Activated naive CD4-positive, alpha-beta T cell treated with anti-CD3 and anti-CD28 coated beads for 36 hours (primary cell): ENCODE data around the gene CCSER2. TPM values are rescaled to one million over a fixed set of nuclear protein-coding genes. Genes with fewer than 3 reads are reported as not detected.
"Not testable (repeated sequence)": the region's sequence is repeated elsewhere in the genome, so short reads cannot be mapped to it uniquely, and the experiment has no call there.

ENCODE experiments used
- CTCF ChIA-PET: fragments of 350-600 bp; sonication (Branson Sonifier 250); formaldehyde crosslinking; loops from one replicate; lab custom pipeline; 2021; ENCODE audit warnings: antibody characterized with exemption; lab: Charles Lee
- DNase-seq: peaks from one replicate; pipeline ENCODE4 v3.0.0-alpha.2; 2020
- H3K27ac Mint-ChIP-seq: one replicate; pipeline ENCODE4 v1.8.0; 2021; ENCODE audit warnings: mild to moderate bottlenecking, mixed read lengths
- H3K27me3 Mint-ChIP-seq: one replicate; pipeline ENCODE4 v1.8.0; 2021; ENCODE audit warnings: low read depth, mixed read lengths
- H3K36me3 Mint-ChIP-seq: one replicate; pipeline ENCODE4 v1.8.0; 2021; ENCODE audit warnings: low read depth, mixed read lengths
- H3K4me1 Mint-ChIP-seq: one replicate; pipeline ENCODE4 v1.8.0; 2021; ENCODE audit warnings: low read depth, mixed read lengths
- H3K4me3 Mint-ChIP-seq: one replicate; pipeline ENCODE4 v1.8.0; 2021; ENCODE audit warnings: mild to moderate bottlenecking, moderate library complexity, mixed read lengths
- H3K9me3 Mint-ChIP-seq: one replicate; pipeline ENCODE4 v1.8.0; 2021; ENCODE audit warnings: mixed read lengths
- intact Hi-C: fragments of 100-400 bp; cut with micrococcal nuclease; formaldehyde crosslinking; loops from one replicate; pipeline ENCODE4 v1.15.1; 2023
- total RNA-seq, 2 experiments: library from RNA; stranded (reverse); gene quantifications; one replicate each; pipeline ENCODE4 v1.2.3, GENCODE V29; 2021

The CCSER2 gene
- total RNA-seq, 2 experiments from 2014 or later = 78.0 to 81.8 TPM

DNA sequence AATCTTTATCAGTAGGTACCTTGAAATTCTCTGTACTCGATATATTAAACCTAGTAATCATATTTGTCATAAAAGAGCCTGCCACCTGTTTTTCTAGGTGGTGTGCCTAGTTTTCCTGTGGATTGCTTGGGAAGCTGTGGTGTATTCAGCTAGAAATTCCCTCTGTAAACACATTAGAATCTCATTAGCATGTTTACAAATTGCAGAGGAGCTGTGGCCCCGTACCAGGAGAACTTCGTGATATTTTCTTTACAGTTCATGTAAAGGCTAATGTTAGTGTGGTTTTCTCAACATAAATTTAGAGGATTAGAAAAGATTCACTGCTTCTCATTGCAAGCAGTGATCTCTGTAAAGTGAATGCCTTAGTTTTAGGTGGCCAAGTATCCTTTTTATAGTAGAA, 144.7 kb downstream of the CCSER2 start:
- intact Hi-C loops = no loop called here
- Mint-ChIP-seq H3K9me3 (no peaks in the 10 kb centered on the region), H3K27me3 (no peaks in the 10 kb centered on the region), H3K4me1 (no peaks in the 10 kb centered on the region), H3K27ac (no peak overlapping the region), H3K36me3 (peaks cover 10% of the 10 kb centered on the region), H3K4me3 (no peak overlapping the region)
- DNase-seq = no peak
- CTCF ChIA-PET = interaction anchor here (1.1 kb wide), 1 partner anchor 43 kb away, joined by 3 read pairs; no protein-coding TSS in a partner anchor

DNA sequence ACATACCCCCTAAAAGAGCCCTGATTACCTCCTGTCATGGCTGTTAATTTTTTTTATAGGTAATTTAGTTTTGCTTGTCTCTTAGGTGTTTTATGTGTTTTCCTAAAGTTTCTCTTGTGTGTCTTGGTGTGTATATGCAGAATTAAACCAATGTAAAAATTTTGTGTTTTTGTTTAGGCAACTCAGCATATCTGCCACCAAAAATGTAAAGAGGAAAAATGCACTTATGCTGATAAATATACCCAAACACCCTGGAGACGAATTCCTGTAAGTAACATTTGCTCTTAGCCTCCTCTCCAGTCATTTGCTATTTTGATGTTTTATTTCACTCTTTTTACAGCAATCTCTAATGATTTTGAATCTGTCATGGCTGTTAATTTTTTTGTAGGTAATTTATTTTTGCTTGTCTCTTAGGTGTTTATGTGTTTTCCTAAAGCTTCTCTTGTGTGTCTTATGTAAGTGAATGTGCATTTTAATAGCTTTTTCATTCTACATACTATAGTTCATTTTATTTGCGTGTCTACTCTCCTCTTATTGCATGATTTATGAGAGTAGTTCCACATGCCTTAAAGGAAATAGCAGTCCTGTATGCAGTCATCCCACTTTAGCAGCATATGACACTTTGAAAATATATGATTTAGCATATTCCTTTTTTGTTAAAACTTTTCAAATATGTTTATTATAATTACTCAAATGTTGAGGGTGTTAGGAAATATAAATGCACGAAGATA, 149.2 kb downstream of the CCSER2 start:
- H3K9me3 Mint-ChIP-seq = no peaks in the 10 kb centered on the region
- no peak for DNase-seq

DNA sequence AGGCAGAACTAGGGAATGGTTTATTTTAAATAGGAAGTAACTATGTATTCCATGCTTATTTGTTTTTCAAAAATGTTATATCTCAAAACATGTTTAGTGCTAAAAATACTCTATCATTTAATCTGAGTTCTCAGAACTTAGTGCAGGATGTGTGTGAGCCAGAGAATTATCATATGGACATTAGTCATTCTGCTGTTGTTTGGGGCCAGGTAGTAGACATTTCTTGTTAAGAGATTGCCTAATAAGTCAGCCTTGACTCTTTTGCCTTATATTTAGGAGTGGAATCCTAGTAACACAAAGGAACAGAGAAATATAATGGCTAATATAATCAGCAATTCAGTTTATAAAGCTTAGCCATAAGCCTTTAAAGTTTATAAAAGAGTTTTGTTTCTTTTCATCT, 149.8 kb downstream of the CCSER2 start:
- no peak for DNase-seq
- no peaks in the 10 kb centered on the region for H3K9me3 Mint-ChIP-seq
- intact Hi-C loops = no loop called here
- H3K36me3 Mint-ChIP-seq = peaks cover 23% of the 10 kb centered on the region
- no peak overlapping the region for H3K27ac Mint-ChIP-seq
- no peak overlapping the region for H3K4me3 Mint-ChIP-seq
- H3K27me3 Mint-ChIP-seq = no peaks in the 10 kb centered on the region
- CTCF ChIA-PET = no interaction called here
- H3K4me1 Mint-ChIP-seq = peaks cover 2% of the 10 kb centered on the region

More for the DNA sequence above, 149.2 kb downstream of the CCSER2 start:
- Mint-ChIP-seq H3K4me1 (peaks cover 2% of the 10 kb centered on the region), H3K4me3 (no peak overlapping the region), H3K36me3 (peaks cover 20% of the 10 kb centered on the region), H3K27me3 (no peaks in the 10 kb centered on the region), H3K27ac (no peak overlapping the region)
- CTCF ChIA-PET = no interaction called here
- intact Hi-C loops = no loop called here

DNA sequence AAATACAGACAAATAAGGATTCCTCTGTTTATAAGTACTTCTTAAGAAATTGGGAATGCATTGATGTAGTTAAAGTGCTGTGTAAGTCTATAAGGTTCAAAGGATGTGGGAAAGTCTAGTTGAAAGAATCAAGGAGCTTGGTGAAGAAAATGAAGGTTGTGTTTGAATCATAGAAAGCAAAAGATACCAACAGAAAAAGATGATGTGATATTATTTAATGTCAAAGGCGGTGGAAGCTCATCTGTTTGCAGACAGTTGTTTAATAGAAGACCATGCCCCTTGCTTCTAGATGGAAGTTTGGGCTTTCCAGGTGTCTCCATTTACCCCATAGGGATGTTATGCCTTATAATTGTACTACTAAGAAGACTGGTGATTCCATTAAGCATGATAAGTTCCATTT, 150.3 kb downstream of the CCSER2 start:
- peaks cover 2% of the 10 kb centered on the region for H3K4me1 Mint-ChIP-seq
- CTCF ChIA-PET = no interaction called here
- DNase-seq = no peak
- H3K36me3 Mint-ChIP-seq = peaks cover 26% of the 10 kb centered on the region
- H3K9me3 Mint-ChIP-seq = no peaks in the 10 kb centered on the region
- no peak overlapping the region for H3K27ac Mint-ChIP-seq
- H3K27me3 Mint-ChIP-seq = no peaks in the 10 kb centered on the region
- H3K4me3 Mint-ChIP-seq = no peak overlapping the region
- intact Hi-C loops = no loop called here

DNA sequence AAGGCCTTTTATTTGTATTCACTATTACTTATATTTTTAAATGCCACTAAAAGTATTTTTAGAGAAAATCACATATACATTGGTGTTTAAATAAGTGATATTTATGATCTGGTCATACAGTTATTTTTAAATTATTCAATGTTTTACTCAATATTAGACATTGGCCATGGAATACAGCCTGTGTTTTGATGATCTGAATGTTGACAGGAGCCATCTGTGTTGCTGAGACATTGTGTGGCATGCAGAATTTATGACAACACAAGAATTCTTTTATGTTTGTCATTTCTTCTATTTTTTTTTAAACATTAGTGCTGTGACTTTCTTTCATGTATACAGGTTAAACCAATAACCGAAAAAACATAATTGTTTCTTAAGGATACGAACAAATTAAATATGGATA, 156.2 kb downstream of the CCSER2 start:
- intact Hi-C loops = no loop called here
- Mint-ChIP-seq H3K4me3 (no peak overlapping the region), H3K36me3 (peaks cover 46% of the 10 kb centered on the region), H3K4me1 (peaks cover 7% of the 10 kb centered on the region), H3K27me3 (no peaks in the 10 kb centered on the region), H3K27ac (no peak overlapping the region), H3K9me3 (peaks cover 2% of the 10 kb centered on the region)
- CTCF ChIA-PET = no interaction called here
- no peak for DNase-seq

DNA sequence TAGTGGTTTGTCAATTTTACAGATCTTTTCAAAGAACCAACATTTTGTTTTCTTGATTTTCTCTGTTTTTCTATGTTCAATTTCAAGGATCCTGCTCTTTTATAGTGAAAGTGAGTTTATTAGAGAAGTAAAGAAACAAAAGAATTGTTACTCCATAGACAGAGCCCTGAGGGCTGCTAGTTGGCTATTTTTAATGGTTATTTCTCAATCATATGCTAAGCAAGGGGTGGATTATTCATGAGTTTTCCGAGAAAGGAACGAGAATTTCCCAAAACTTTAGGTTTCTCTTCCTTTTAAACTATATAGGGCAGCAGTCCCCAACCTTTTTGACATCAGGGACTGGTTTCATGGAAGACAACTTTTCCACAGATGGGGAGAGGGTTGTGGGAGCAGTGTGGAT, 165.0 kb downstream of the CCSER2 start:
- DNase-seq = no peak
- Mint-ChIP-seq H3K36me3 (peaks cover 22% of the 10 kb centered on the region), H3K27ac (no peak overlapping the region), H3K4me3 (no peak overlapping the region), H3K27me3 (no peaks in the 10 kb centered on the region), H3K9me3 (no peaks in the 10 kb centered on the region), H3K4me1 (peaks cover 13% of the 10 kb centered on the region)
- CTCF ChIA-PET = no interaction called here
- intact Hi-C loops = no loop called here

DNA sequence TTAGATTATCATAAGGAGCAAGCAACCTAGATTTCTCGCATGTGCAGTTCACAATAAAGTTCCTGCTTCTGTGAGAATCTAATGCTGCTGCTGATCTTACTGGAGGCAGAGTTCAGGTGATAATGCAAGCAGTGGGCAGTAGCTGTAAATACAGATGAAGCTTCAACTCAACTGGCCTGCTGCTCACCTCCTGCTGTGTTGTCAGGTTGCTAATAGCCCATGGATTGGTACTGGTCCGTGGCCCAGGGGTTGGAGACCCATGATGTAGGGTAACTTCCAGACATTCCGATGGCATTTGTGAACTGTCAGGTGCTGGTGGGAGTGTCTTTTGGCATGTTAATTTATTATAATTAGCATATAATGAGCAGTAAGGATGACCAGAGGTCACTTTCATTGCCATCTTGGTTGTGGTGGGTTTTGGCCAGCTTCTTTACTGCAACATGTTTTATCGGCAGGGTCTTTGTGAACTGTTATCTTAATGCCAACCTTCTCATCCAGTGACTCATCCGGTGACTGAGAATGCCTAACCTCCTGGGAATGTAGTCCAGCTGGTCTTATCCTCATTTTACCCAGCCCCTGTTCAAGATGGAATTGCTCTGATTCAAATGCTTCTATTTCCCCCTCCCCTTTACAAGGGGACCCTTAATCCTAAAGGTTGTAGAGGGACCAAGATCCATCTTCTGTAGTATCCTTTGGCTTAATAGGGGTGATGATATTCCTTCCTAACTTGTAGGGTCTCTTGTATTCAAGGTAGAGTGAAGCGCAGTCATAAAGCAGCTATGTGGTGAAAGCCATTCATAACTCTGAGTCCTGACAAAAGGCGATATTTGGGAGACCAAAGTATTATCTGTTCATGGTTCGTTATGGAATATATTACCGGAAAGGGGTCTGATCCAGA, 165.8 kb downstream of the CCSER2 start:
- CTCF ChIA-PET = no interaction called here
- no peaks in the 10 kb centered on the region for H3K9me3 Mint-ChIP-seq
- intact Hi-C loops = no loop called here
- no peak for DNase-seq
- no peaks in the 10 kb centered on the region for H3K27me3 Mint-ChIP-seq
- H3K4me1 Mint-ChIP-seq = peaks cover 9% of the 10 kb centered on the region
- no peak overlapping the region for H3K4me3 Mint-ChIP-seq
- peaks cover 15% of the 10 kb centered on the region for H3K36me3 Mint-ChIP-seq
- no peak overlapping the region for H3K27ac Mint-ChIP-seq

DNA sequence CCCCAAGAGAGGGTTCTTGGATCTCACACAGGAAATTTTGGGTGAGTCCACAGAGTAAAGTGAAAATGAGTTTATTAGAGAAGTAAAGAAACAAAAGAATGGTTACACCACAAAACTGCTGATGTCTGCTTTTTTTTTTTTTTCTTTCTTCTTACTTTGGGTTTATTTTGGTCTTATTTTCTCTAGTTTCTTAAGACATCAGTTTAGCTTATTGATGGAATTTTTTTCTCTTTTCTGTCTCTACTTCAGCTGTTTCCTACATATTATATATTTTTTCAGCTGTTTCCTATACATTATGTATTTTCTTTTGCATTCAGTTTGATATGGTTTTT, 166.4 kb downstream of the CCSER2 start:
- intact Hi-C loops = no loop called here
- CTCF ChIA-PET = no interaction called here
- Mint-ChIP-seq H3K4me1 (peaks cover 9% of the 10 kb centered on the region), H3K4me3 (no peak overlapping the region), H3K9me3 (no peaks in the 10 kb centered on the region), H3K27me3 (no peaks in the 10 kb centered on the region), H3K36me3 (peaks cover 11% of the 10 kb centered on the region), H3K27ac (no peak overlapping the region)
- no peak for DNase-seq

DNA sequence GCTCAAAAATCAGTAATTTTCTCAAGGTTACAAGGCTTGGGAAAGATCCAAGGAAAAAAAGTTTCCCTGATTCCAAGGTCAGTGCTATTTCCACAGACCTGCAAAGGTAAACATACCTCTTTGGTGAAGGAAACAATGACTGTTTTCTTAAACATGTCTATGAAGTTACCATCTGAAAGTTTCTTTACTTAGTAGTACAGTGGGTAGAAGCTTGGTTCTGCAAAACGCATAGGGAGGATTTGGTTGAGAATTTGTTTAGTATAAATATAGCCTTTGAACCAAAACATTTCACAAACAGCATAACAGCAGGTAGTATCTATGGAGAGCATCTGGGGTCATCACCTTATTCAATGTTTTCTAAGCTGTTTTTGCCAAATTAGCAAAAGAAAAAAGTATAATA, 169.6 kb downstream of the CCSER2 start:
- intact Hi-C loops = no loop called here
- DNase-seq = no peak
- peaks cover 3% of the 10 kb centered on the region for H3K36me3 Mint-ChIP-seq
- H3K9me3 Mint-ChIP-seq = no peaks in the 10 kb centered on the region
- CTCF ChIA-PET = interaction anchor here (1.6 kb wide), 1 partner anchor 68 kb away, joined by 3 read pairs; no protein-coding TSS in a partner anchor
- H3K27ac Mint-ChIP-seq = no peak overlapping the region
- H3K27me3 Mint-ChIP-seq = no peaks in the 10 kb centered on the region
- peaks cover 8% of the 10 kb centered on the region for H3K4me1 Mint-ChIP-seq
- no peak overlapping the region for H3K4me3 Mint-ChIP-seq

DNA sequence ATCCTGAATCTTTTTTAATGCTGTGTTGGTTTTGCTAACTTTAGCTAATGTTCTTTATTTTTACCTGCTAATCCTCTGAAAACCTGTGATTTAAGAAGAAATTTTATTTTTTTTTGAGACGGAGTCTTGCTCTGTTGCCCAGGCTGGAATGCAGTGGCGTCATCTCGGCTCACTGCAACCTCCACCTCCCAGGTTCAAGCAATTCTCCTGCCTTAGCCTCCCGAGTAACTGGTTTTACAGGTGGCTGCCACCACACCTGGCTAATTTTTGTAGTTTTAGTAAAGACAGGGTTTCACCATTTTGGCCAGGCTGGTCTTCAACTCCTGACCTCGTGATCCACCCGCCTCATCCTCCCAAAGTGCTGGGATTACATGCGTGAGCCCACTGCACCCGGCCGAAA, 170.7 kb downstream of the CCSER2 start:
- not testable (repeated sequence) for H3K36me3 Mint-ChIP-seq, H3K4me1 Mint-ChIP-seq
- CTCF ChIA-PET = interaction anchor here (1.1 to 1.4 kb wide), 2 partner anchors 69 to 154 kb away, joined by 3 read pairs; no protein-coding TSS in a partner anchor

DNA sequence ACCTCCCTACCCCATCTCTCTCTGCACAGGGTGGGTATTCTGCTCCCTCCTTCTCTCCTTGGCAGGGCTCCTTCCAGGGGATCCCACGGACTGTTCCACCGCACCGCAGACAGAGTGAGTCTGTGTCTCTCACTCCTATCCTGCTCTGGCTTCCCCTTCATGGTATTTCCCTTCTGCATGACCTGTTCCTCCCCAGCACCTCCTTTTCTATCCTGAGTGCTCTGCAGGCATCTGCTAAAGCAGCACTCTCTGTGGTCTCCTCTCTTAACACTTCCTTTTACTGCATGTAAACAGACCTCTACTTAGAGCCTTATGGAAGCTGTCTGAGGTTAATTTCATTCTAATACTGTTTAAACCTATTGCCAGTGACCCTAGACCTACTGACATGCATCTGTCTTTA, 171.5 kb downstream of the CCSER2 start:
- DNase-seq = no peak
- Mint-ChIP-seq H3K27me3 (no peaks in the 10 kb centered on the region), H3K36me3 (peaks cover 3% of the 10 kb centered on the region), H3K4me3 (no peak overlapping the region), H3K27ac (no peak overlapping the region), H3K9me3 (no peaks in the 10 kb centered on the region), H3K4me1 (peaks cover 2% of the 10 kb centered on the region)
- CTCF ChIA-PET = interaction anchor here (1.1 to 1.4 kb wide), 2 partner anchors 70 to 155 kb away, joined by 3 read pairs; no protein-coding TSS in a partner anchor
- intact Hi-C loops = no loop called here

More for the DNA sequence above, 170.7 kb downstream of the CCSER2 start:
- H3K4me3 Mint-ChIP-seq, H3K27ac Mint-ChIP-seq, H3K9me3 Mint-ChIP-seq, intact Hi-C loops, H3K27me3 Mint-ChIP-seq, DNase-seq: not testable (repeated sequence)

DNA sequence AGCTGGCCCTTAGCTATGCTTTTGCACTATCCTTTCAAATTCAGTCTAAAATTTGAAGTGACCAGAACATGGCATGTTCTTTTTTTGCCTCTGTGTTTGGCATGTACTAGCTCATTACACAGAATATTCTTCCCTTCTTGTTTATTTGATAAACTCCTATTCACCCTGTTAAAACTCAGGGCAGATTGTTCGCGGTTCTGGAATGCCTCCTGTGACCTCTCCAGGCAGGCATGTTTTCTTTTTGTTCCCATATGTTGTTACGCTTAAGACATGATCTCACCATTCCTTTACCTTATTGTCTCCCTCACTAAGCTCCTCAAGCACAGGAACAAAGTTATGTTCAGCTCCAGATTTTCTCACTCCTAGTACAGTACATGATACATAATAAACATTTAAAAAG, 181.7 kb downstream of the CCSER2 start:
- no peaks in the 10 kb centered on the region for H3K4me1 Mint-ChIP-seq
- peaks cover 14% of the 10 kb centered on the region for H3K36me3 Mint-ChIP-seq
- no peaks in the 10 kb centered on the region for H3K9me3 Mint-ChIP-seq
- no peak overlapping the region for H3K27ac Mint-ChIP-seq
- H3K4me3 Mint-ChIP-seq = no peak overlapping the region
- CTCF ChIA-PET = interaction anchor here (1.0 to 1.5 kb wide), 2 partner anchors 27 to 80 kb away, joined by 3 to 5 read pairs; no protein-coding TSS in a partner anchor
- no peak for DNase-seq
- no peaks in the 10 kb centered on the region for H3K27me3 Mint-ChIP-seq
- intact Hi-C loops = no loop called here
